Tibial nerve (tissue), 3 donors: ENCODE data around the gene BRMS1.

Source experiments
- POLR2A ChIP-seq, 2 donors: fragments of 450-650 bp; IDR thresholded peaks; one replicate each; pipeline ENCODE4 v1.6.1; 2017; ENCODE audit warnings: antibody characterized with exemption in 2 of 2, mild to moderate bottlenecking in 2 of 2, moderate library complexity in 2 of 2
- TF ChIP-seq, protein P1 (sequence below), 5 experiments: fragments of 200-600 bp in 3 of 5; fragments of 450-650 bp in 2 of 5; sonication (generic) in 3 of 5; IDR thresholded peaks; one replicate each; pipeline ENCODE4 v1.5.1; 2016 to 2019; ENCODE audit warnings: antibody characterized with exemption in 5 of 5, mild to moderate bottlenecking in 3 of 5, moderate library complexity in 2 of 5

DNA sequence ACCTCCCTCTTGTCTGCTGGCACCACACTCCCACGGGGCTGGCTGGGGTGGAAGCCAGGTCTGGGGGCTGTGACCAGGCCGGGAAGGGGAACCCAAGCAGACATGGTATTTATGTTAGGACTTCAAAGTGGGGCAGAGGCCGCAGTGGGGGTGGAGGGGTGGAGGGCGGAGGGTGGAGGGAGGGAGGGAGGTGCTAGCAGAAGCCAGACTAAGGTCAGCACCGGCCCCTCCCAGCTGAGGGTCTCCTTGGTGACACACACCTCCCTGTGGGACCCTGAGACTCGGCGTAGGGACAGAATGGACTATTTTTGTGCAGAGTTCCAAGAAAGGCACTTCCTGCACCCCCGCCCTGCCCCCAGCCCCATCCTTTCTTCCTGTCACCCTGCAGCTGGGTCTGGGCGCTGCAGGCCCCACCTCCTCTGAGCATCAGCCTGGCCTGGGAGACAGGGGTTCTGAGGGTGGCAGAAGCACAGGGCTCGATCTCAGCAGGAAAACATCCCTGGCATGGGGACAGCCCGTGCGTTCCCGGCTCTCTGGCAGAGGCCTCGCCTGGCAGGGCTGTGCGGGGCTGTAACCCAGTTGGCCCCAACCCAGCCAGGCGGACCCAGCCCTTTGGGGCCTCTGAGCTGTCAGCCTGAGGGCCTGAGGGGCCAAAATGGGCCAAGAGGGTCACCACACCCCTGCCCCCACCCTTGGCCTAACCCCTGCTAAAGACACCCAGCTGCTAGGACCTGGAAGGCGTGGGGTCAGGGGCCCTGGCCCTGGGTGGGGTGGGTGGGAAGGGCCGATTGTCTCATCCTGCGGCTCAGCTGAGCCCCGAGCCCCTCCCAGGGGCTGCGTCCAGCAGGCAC is 18.4 kb downstream of the BRMS1 start:
- TF ChIP-seq, protein P1, sequence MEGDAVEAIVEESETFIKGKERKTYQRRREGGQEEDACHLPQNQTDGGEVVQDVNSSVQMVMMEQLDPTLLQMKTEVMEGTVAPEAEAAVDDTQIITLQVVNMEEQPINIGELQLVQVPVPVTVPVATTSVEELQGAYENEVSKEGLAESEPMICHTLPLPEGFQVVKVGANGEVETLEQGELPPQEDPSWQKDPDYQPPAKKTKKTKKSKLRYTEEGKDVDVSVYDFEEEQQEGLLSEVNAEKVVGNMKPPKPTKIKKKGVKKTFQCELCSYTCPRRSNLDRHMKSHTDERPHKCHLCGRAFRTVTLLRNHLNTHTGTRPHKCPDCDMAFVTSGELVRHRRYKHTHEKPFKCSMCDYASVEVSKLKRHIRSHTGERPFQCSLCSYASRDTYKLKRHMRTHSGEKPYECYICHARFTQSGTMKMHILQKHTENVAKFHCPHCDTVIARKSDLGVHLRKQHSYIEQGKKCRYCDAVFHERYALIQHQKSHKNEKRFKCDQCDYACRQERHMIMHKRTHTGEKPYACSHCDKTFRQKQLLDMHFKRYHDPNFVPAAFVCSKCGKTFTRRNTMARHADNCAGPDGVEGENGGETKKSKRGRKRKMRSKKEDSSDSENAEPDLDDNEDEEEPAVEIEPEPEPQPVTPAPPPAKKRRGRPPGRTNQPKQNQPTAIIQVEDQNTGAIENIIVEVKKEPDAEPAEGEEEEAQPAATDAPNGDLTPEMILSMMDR (IDR thresholded peaks at IDR 0.05) = no peak
- TF ChIP-seq POLR2A (IDR thresholded peaks at IDR 0.05) = no peak
